NCI-H524 treated with DMSO at 0.1 percent for 48 hours (cell line): Measurements from ENCODE around the gene SNX18.

Experiments used
- DNase-seq: peaks from one replicate; lab custom pipeline; 2025; lab: John Stamatoyannopoulos, UW

SNX18 gene

GRCh38 chr5:54541823-54542783 is 24.5 kb downstream of the SNX18 start:
- DNase-seq = no peak

- DNase-seq = no peak
Observed at GRCh38 chr5:54544044-54544443, 26.5 kb downstream of the SNX18 start.

GRCh38 chr5:54545796-54546195 is 28.2 kb downstream of the SNX18 start:
- no peak for DNase-seq

GRCh38 chr5:54547711-54548250 is 30.2 kb downstream of the SNX18 start:
- DNase-seq = no peak

GRCh38 chr5:54548565-54548964 is 31.0 kb downstream of the SNX18 start:
- DNase-seq = no peak

- no peak for DNase-seq
Observed at GRCh38 chr5:54551292-54551691, 33.7 kb downstream of the SNX18 start.

- no peak for DNase-seq
Observed at GRCh38 chr5:54551926-54552325, 34.4 kb downstream of the SNX18 start.

- no peak for DNase-seq
Observed at GRCh38 chr5:54552446-54552845, 34.9 kb downstream of the SNX18 start.

- DNase-seq = no peak
Observed at GRCh38 chr5:54553659-54554207, 36.2 kb downstream of the SNX18 start.

- DNase-seq = no peak
Observed at GRCh38 chr5:54556141-54556540, 38.6 kb downstream of the SNX18 start.

- no peak for DNase-seq
Observed at GRCh38 chr5:54558362-54558761, 40.8 kb downstream of the SNX18 start.

GRCh38 chr5:54561651-54562050 is 44.1 kb downstream of the SNX18 start:
- no peak for DNase-seq

- no peak for DNase-seq
Observed at GRCh38 chr5:54563083-54563761, 45.7 kb downstream of the SNX18 start.

- no peak for DNase-seq
Observed at GRCh38 chr5:54567996-54568395, 50.4 kb downstream of the SNX18 start.

GRCh38 chr5:54570916-54571315 is 53.4 kb downstream of the SNX18 start:
- DNase-seq = no peak

GRCh38 chr5:54571462-54571861 is 53.9 kb downstream of the SNX18 start:
- no peak for DNase-seq

- no peak for DNase-seq
Observed at GRCh38 chr5:54573812-54574489, 56.4 kb downstream of the SNX18 start.

GRCh38 chr5:54577528-54577927 is 60.0 kb downstream of the SNX18 start:
- no peak for DNase-seq

GRCh38 chr5:54577937-54578653 is 60.5 kb downstream of the SNX18 start:
- no peak for DNase-seq

GRCh38 chr5:54579591-54580295 is 62.2 kb downstream of the SNX18 start:
- DNase-seq = no peak
